IPS-18c (cell line): ENCODE measurements around the gene BATF.

Experiments used
- H3K4me3 ChIP-seq: 2 replicates; pipeline ENCODE4 v1.7.0; 2013; ENCODE audit warnings: low read depth, mild to moderate bottlenecking, low read length, moderate library complexity; ENCODE audit not compliant: insufficient read depth
- H3K9me3 ChIP-seq: one replicate; pipeline ENCODE4 v1.6.1; 2013; ENCODE audit warnings: mild to moderate bottlenecking, low read length, moderate library complexity; ENCODE audit not compliant: control insufficient read depth, insufficient read depth

Gene BATF

DNA sequence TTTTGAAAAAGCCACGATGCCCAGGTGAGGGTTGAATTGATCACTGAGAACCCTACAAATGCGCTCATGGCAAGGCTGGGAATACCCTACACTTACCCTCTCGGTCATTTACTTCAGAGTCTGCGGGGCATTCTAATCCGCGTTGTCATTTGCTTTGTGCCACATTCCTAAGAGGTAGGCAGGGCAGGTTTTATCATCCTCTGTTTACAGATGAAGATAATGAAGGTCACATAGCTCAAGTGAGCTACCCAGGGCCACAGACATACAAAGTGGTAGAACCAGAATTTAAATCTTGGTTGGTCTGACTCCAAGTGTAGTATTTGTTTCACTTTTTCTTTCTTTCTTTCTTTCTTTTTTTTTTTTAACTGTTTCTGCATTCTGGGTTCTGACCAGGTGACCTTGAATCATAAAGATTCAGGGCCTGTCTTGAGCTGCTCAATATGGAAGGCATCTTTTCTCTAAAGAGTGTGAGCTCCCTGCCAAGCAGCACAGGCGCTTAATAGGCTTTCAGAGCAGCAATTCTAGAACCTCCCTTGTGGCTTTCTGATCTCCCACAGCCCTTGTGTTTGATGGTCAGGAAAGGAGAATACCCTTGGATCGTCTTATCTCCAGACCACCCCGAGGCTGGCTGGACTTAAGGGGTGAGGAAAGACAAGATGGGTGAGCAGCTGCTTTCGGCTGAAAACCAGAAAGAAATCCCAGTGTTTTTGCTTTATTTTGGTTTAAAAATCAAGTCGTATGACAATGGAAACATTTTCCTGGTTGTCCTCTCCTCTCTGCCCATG, 662 bp upstream of the BATF start:
- Histone ChIP-seq H3K9me3 (no peaks in the 10 kb centered on the region), H3K4me3 (no peak overlapping the region)

GRCh38 chr14:75522983-75523318, 682 bp downstream of the BATF start:
- Histone ChIP-seq H3K9me3 (no peaks in the 10 kb centered on the region), H3K4me3 (no peak overlapping the region)

- Histone ChIP-seq H3K9me3 (no peaks in the 10 kb centered on the region), H3K4me3 (no peak overlapping the region)
These were observed 1.5 kb downstream of the BATF start for GRCh38 chr14:75523771-75524171.

DNA sequence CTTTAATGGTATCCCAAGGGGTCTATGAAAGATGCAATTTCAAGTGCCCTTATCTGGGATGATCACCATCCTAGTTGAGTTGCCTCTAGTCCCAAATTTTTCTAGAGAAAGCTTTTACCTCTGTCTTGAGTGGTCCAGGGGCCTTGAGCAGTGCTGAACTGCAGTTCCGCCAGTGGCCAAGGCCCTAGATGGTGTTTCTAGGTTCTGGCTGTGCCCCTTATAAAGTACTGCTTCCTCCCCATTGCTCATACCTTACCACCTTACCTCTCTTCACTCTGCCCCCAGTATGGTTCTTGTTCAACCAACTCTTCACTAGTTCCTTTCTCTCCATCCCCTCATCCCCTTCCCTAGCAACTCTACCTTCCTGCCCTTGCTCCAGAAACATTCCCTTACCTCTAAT, 3.7 kb downstream of the BATF start:
- H3K4me3 ChIP-seq, result no peak overlapping the region
- no peaks in the 10 kb centered on the region for H3K9me3 ChIP-seq

DNA sequence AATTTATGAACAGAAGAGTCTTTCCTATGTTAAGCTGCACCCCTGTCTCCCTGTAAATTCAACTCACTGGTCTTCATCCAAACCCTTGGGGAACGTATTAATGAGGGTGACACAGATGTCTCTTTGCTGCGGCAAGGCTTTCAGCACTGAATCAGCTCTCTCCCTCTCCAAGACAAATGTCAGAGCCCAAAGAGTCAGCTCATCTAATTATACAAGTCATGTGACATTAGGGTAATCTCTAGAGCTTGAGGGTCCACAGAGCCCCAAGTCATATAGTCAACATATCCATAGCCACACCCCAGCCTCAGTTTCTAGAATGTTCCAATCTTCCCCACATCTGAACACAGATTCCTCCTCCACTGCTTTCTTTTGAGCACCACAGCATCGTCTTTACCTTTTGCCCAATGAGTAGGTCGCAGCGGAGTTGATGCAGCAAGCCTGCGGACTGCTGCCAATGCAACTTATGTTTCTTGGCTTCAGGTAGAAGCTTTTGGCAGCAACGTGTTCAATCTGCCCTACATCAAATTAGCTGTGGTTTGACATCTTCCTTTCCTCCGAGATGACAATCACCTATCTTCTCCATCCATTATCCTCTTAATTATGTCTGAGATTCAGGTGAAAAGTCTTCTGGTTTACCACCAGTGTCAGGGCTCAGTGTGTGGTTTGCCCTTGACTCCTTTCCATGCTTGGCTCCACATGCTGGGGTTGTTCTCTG, 5.3 kb downstream of the BATF start:
- Histone ChIP-seq H3K9me3 (no peaks in the 10 kb centered on the region), H3K4me3 (no peak overlapping the region)

- H3K9me3 ChIP-seq, result no peaks in the 10 kb centered on the region
- H3K4me3 ChIP-seq, result no peak overlapping the region
These were observed 9.0 kb downstream of the BATF start for GRCh38 chr14:75531256-75531655.

DNA sequence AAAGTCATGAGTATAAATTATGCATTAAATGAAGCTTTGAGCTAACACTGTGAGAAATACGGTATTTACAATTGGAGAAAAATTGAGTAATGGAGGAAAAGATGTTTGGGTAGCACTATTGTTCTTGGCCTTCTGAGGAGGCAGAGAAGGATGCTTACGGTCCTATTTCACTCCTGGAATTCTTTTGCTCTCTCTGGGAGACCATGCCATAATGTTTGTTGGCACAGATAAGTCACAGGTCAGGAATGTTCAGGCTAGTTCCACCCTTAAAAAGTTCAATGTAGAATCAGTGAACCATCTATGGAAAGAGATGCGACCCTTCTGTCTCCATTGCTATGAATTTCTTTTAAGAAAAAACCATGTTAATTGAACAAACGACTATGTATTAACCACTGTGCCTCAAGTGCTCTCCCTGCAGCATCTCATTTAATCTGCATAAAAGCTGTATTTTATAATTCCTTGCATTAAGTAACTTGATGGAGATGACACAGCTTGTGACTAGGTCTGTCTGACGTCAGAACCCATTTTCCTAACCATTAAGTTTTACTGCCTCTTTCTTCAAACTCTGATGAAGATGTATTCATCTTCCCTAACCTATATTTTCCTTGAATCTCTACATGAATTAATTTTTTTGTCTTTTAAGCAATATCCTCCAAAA, 9.5 kb downstream of the BATF start:
- Histone ChIP-seq H3K9me3 (no peaks in the 10 kb centered on the region), H3K4me3 (no peak overlapping the region)

DNA sequence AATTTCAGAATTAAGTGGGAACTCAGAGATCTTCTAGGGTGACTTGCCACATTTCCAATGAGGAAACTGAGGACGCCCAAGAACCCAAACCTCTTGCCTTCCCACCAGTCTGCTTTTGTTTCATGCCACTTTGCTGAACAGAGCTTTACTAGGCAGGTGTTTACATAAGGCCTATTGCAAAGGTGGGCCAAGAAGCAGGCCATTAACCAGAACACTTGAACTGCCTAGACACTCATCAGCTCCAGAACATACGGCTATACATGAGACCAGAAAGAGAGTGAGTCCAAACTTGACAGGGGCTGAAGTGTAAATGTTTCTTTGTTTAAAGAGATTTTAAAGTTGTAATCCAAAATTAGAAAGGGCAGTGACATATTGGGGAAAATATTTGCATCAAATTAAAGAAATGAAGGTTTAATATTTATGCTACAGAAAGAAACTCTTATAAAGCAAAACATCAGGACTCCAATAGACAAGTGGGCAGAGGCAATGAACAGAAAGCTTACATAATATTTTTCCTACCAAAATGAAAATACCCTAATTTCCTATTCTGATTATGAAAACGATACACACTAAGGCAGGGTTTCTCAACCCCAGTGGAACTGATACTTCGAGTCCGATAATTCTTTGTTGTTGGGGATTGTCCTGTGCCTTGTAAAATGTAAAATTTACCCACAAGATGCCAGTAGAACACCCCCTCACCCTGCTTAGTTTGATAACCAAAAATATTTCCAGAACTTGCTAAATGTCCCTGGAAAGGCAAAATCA, 11.7 kb downstream of the BATF start:
- no peak overlapping the region for H3K4me3 ChIP-seq
- no peaks in the 10 kb centered on the region for H3K9me3 ChIP-seq

DNA sequence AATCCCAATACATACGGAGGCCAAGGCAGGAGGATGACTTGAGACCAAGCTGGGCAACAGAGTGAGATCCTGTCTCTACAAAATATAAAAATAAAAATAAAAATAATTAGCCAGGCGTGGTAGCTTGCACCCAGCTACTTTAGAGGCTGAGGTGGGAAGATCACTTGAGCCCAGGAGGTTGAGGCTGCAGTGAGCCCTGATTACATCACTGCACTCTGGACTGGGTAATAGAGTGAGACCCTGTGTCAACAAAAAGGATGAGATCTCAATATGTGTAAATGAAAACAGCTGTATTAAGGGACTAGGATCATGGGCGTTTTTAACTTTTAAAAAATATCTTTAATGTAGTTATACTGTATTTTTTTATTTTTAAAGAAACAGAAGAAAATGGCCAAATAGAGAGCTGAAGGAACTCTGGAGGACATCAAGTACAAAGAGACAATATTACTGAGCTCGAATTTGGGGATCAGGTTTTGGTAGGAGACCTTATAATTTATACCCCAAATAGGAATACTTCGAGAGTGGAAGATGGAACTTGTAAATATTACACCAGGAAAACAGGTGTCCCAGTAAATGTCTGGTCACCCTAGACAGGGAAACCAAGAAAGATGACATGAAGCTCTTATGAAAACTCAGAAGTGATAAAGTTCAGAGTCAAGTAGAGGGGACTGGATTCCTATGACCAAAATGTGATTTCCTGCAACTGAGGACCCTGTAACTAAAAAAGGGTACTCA, 13.1 kb downstream of the BATF start:
- Histone ChIP-seq H3K4me3 (no peak overlapping the region), H3K9me3 (no peaks in the 10 kb centered on the region)

DNA sequence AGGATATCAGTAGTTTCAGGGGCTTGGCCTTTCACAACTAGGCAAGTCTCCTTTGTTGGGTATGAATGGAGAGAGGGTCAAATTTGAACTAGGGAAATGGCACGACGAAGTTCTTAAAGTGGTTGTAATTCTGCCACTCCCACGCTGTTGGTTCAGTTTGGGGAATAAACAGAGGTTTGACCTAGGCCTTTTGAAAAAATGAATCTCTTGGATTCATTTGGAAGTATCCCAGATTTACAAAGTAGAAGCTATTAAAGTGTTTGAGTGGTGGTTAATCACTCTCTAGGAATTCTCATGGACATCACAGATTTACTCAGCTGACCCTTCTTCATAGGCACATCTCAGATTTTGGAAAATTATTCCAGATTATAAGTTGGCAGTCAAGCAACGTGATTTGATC, 14.8 kb downstream of the BATF start:
- Histone ChIP-seq H3K9me3 (no peaks in the 10 kb centered on the region), H3K4me3 (no peak overlapping the region)

- no peak overlapping the region for H3K4me3 ChIP-seq
- H3K9me3 ChIP-seq, result no peaks in the 10 kb centered on the region
These were observed 16.9 kb downstream of the BATF start for GRCh38 chr14:75539162-75539560.

- Histone ChIP-seq H3K4me3 (no peak overlapping the region), H3K9me3 (no peaks in the 10 kb centered on the region)
These were observed 17.6 kb downstream of the BATF start for GRCh38 chr14:75539561-75540478.

DNA sequence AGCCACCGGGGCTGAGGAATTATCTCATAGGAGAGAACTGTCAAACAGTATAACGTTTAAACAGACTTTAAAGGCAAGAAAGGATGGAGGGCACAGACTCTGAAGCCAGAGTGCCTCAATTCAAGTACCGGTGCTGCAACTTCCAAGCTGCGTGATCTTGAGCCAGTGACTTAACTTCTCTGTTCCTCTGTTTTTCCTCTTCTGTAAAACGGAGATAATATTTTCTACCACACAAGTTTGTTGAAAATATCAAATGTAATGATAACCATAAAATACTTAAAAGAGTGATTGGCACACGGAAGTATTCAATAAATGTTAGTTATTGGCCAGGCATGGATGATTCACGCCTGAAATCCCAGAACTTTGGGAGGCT, 18.2 kb downstream of the BATF start:
- Histone ChIP-seq H3K4me3 (no peak overlapping the region), H3K9me3 (no peaks in the 10 kb centered on the region)

DNA sequence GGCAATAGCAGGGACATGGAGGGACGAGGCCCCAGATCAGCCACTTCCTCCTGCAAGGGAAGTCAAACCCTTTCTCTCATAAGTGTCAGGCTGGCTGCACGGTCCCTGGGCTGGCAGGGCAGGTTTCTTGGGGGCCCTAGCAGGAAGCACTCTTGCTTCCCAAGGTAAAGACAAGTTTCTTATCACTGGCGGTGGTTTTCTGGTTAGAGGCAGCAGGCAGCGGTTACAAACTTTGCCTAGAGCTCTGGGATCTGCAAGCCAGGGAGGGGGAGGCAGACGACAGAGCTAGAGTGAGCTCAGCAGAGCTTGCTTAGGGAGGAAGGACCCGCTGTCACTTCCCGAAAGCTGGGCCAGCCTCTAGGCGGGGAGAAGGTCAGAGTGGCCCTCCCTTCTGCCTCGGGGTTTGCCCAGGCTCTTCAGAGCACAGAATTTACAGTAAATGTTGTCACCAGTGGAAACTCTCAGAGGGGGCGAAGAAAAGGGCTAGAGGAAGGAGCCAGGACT, 20.4 kb downstream of the BATF start:
- Histone ChIP-seq H3K9me3 (no peaks in the 10 kb centered on the region), H3K4me3 (no peak overlapping the region)

DNA sequence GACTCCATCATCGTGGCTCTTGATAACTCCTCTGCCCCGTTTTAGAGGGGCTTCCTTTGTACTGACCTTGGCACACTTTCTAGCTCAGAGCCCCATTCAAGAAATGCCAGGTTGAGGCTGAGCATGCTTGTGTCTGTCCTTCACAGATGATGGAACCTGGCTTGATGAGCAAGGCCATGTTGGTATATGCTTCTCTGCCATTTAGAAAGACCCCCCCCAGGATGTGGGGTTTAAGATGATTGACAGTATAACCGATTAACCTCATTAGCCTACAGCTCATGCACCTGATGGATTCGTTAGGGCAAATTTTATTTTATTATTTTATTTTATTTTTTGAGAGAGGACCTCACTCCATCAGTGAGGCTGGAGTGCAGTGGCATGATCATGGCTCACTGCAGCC, 21.0 kb downstream of the BATF start:
- H3K4me3 ChIP-seq, result no peak overlapping the region
- no peaks in the 10 kb centered on the region for H3K9me3 ChIP-seq

DNA sequence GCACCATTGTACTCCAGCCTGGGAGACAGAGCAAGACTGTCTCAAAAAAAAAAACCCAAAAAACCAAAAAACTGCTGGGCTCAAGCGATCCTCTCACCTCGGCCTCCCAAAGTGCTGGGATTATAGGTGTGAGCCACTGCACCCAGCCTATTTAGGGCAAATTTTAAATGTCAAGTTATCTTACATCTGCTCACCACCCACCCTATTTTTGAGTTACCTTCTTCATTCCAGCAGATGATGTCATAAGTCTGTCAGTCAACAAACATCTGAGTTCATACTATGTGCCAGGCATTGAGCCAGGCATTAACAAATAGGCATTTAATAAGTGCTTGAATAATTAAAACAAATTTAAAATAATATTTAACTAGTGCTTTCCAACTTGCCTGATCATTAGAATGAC, 21.5 kb downstream of the BATF start:
- no peaks in the 10 kb centered on the region for H3K9me3 ChIP-seq
- H3K4me3 ChIP-seq, result no peak overlapping the region
